SKM-1 (cell line): Measurements from ENCODE around the gene MTG1.
"Not testable (repeated sequence)": the region's sequence is repeated elsewhere in the genome, so short reads cannot be mapped to it uniquely, and the experiment has no call there.

Experiments used
- DNase-seq: peaks from one replicate; lab custom pipeline; 2025; ENCODE audit not compliant: unreplicated experiment; lab: John Stamatoyannopoulos, UW

MTG1 gene

GRCh38 chr10:133465191-133465949, 71.4 kb downstream of the MTG1 start:
- no peak for DNase-seq

DNA sequence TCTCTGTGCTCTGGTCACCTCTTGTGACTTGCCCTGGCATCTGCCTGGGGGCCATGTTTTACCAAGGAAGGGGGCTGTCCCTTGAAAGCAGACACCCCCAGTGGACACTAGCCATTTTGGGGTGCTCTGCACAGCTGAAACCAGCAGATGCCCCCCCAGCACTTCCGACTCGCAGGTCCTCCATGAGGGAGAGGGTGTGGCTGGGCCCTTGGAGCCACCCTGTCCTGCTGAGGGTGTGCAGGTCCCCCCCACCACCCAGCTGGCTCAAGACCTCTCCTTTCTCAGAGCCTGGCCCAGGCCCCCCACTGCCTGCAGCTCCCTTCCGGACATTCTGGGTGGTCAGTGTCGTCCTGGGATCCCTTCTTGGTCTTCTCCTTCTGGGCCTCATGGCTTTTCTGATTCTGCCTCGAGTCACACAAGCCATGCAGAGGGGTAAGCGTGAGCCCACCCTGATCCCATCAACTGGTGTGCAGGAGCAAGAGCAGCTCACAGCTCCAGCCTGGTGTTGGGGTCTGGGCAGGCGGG, 72.1 kb downstream of the MTG1 start:
- no peak for DNase-seq

- DNase-seq, result no peak
Observed at GRCh38 chr10:133466683-133467275, 72.8 kb downstream of the MTG1 start.

GRCh38 chr10:133467286-133467911, 73.4 kb downstream of the MTG1 start:
- no peak for DNase-seq

DNA sequence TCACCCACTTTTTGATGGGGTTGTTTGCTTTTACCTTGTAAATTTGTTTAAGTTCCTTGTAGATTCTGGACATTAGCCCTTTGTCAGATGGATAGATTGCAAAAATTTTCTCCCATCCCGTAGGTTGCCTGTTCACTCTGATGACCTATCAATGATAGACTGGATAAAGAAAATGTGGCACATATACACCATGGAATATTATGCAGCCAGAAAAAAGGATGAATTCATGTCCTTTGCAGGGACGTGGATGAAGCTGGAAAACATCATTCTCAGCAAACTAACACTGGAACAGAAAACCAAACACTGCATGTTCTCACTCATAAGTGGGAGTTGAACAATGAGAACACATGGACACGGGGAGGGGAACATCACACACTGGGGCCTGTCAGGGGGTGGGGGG, 75.2 kb downstream of the MTG1 start:
- DNase-seq, result not testable (repeated sequence)

DNA sequence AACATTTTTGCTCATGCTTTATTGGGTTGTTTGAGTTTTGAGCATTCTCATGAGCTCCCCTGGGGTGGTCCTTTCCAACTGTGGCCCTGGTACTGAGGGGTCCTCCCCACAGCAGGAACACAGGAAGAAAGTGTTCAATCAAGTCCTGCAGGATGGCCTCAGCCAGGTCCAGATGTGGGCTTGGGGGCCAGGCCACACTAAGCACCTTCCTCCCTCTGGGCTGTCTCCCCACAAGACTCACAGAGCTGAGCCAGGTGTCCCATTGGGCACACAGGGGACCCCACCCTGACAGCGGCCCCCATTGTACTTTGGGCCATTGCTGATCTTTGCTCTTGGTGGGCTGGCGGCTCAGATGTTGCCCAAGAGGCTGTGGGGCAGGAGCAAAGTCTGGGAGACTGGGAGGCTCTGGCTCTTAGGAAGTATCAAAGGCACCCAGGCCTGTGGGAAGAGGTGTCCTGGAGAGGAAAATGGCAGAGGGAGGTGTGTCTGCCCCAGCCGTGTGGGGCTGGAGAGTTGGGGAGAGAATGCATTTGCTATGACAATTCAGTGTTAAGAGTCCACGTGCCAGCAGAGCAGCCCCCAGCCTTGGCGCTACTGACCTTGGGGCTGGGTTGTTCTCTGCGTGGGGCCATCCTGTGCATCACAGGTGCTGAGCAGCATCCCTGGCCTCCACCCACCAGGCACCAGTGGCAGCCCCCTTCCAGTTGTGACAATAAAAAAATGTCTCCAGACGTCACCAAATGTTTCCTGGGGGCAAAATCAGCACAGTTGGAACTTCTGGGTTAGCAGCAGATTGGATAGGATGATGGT, 77.5 kb downstream of the MTG1 start:
- DNase-seq, result no peak
